Keratinocyte (primary cell): ENCODE data around the gene FADS3.

Experiments used
- EZH2 ChIP-seq: IDR thresholded peaks from one replicate; pipeline ENCODE4 v1.6.1; 2012; ENCODE audit warnings: inconsistent platforms, mild to moderate bottlenecking, low read length, moderate library complexity
- TF ChIP-seq, protein P1 (sequence below), 3 experiments: IDR thresholded peaks in 1 of 3; conservative IDR thresholded peaks in 1 of 3; optimal IDR thresholded peaks in 1 of 3; 2 replicates in 2 of 3; 3 replicates in 1 of 3; pipeline versions ENCODE3 to v1.5.1; 2011; ENCODE audit warnings: low read length in 3 of 3, mild to moderate bottlenecking in 3 of 3, moderate library complexity in 2 of 3, control low read depth in 1 of 3, inconsistent platforms in 1 of 3; ENCODE audit not compliant: insufficient read depth in 2 of 3; ENCODE audit errors: extremely low read depth in 1 of 3

DNA sequence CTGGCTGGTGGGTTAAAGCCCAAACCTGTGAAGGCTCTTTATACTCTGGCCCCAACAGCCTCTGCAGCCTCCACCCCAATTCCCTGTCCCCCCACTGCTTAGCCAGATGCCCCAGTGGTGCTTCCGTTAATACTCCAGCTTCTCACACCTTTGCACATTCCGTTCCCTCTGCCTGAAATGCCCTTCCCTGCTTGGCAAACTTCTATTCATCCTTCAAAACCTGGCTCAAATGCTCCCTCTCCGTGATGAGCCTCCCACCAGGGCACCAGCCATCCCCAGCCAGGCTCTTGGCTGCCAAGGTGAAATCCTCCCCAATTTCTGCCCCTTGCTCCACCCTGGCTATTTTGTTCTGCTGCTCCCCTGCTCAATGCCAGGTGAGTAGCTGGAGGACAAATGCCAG, 12.5 kb upstream of the FADS3 start:
- TF ChIP-seq, protein P1, sequence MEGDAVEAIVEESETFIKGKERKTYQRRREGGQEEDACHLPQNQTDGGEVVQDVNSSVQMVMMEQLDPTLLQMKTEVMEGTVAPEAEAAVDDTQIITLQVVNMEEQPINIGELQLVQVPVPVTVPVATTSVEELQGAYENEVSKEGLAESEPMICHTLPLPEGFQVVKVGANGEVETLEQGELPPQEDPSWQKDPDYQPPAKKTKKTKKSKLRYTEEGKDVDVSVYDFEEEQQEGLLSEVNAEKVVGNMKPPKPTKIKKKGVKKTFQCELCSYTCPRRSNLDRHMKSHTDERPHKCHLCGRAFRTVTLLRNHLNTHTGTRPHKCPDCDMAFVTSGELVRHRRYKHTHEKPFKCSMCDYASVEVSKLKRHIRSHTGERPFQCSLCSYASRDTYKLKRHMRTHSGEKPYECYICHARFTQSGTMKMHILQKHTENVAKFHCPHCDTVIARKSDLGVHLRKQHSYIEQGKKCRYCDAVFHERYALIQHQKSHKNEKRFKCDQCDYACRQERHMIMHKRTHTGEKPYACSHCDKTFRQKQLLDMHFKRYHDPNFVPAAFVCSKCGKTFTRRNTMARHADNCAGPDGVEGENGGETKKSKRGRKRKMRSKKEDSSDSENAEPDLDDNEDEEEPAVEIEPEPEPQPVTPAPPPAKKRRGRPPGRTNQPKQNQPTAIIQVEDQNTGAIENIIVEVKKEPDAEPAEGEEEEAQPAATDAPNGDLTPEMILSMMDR (optimal IDR thresholded peaks at IDR 0.05 in 1 of 3, IDR thresholded peaks at IDR 0.05 in 1 of 3, conservative IDR thresholded peaks at IDR 0.05 in 1 of 3; ENCODE audit: extremely low read depth in 1 of 3, insufficient read depth in 2 of 3, low read length in 3 of 3): no peak
- TF ChIP-seq EZH2: no peak
